CD14-positive monocyte (primary cell): ENCODE measurements around the gene LRRFIP1. TPM values are rescaled to one million over a fixed set of nuclear protein-coding genes. Genes with fewer than 3 reads are reported as not detected.

Experiments used
- DNase-seq, 3 donors: peaks; one replicate each; pipeline ENCODE4 v3.0.0-alpha.2; 2011 to 2022
- H2AFZ ChIP-seq: 2 replicates; pipeline ENCODE4 v1.6.0; 2012; ENCODE audit warnings: mild to moderate bottlenecking, low read depth, low read length, inconsistent platforms; ENCODE audit not compliant: insufficient read depth, poor library complexity, severe bottlenecking
- H3K27ac ChIP-seq, 2 donors: 1 replicate in 1 of 2; 2 replicates in 1 of 2; pipeline ENCODE4 v1.5.1; 2012 to 2013; ENCODE audit warnings: low read length in 2 of 2, control low read depth in 1 of 2, inconsistent platforms in 1 of 2, low read depth in 1 of 2, mild to moderate bottlenecking in 1 of 2
- H3K27me3 ChIP-seq, 2 donors: one replicate each; pipeline versions ENCODE4 v1.6.0 to v1.6.1; 2011 to 2013; ENCODE audit warnings: low read length in 2 of 2; ENCODE audit not compliant: control insufficient read depth in 2 of 2, insufficient read depth in 2 of 2
- H3K36me3 ChIP-seq, 2 donors: replicated peaks in 1 of 2; 1 replicate in 1 of 2; 2 replicates in 1 of 2; pipeline versions ENCODE4 v1.5.1 to v1.6.1; 2012 to 2013; ENCODE audit warnings: low read length in 2 of 2, control low read depth in 1 of 2, inconsistent platforms in 1 of 2, mild to moderate bottlenecking in 1 of 2; ENCODE audit not compliant: insufficient read depth in 2 of 2, control insufficient read depth in 1 of 2
- H3K4me1 ChIP-seq, 2 donors: 1 replicate in 1 of 2; 2 replicates in 1 of 2; pipeline versions ENCODE4 v1.5.1 to v1.6.1; 2012 to 2013; ENCODE audit warnings: low read length in 2 of 2, control low read depth in 1 of 2, inconsistent platforms in 1 of 2, mild to moderate bottlenecking in 1 of 2, moderate library complexity in 1 of 2; ENCODE audit not compliant: insufficient read depth in 2 of 2, control insufficient read depth in 1 of 2
- H3K4me2 ChIP-seq: replicated peaks from 2 replicates; pipeline ENCODE3; 2012; ENCODE audit warnings: low read length, moderate library complexity, mild to moderate bottlenecking; ENCODE audit not compliant: poor library complexity, severe bottlenecking; ENCODE audit errors: extremely low read depth
- H3K4me3 ChIP-seq, 3 experiments: fragments of 200-600 bp in 1 of 3; sonication (generic) in 1 of 3; replicated peaks in 1 of 3; 1 replicate in 2 of 3; 2 replicates in 1 of 3; pipeline ENCODE4 v1.5.1; 2011 to 2013; ENCODE audit warnings: low read length in 3 of 3, mild to moderate bottlenecking in 3 of 3, control low read depth in 2 of 3, low read depth in 2 of 3, inconsistent platforms in 1 of 3, moderate library complexity in 1 of 3
- H3K79me2 ChIP-seq: 2 replicates; pipeline ENCODE4 v1.6.0; 2012; ENCODE audit warnings: mild to moderate bottlenecking, control low read depth, inconsistent platforms, low read length, moderate library complexity; ENCODE audit not compliant: insufficient read depth
- H3K9ac ChIP-seq: 2 replicates; pipeline ENCODE4 v1.6.0; 2017; ENCODE audit warnings: low read length, mild to moderate bottlenecking; ENCODE audit not compliant: insufficient read depth, poor library complexity, severe bottlenecking
- H3K9me3 ChIP-seq, 2 donors: replicated peaks in 1 of 2; 1 replicate in 1 of 2; 2 replicates in 1 of 2; pipeline versions ENCODE4 v1.5.1 to v1.6.1; 2012 to 2013; ENCODE audit warnings: low read length in 2 of 2, control low read depth in 1 of 2; ENCODE audit not compliant: control insufficient read depth in 1 of 2, insufficient read depth in 1 of 2
- H4K20me1 ChIP-seq: 2 replicates; pipeline ENCODE4 v1.6.0; 2012; ENCODE audit warnings: mild to moderate bottlenecking, low read length, control low read depth, moderate library complexity; ENCODE audit not compliant: insufficient read depth
- H3K27ac Mint-ChIP-seq, 7 donors: one replicate each; pipeline ENCODE4 v1.8.0; 2020; ENCODE audit warnings: mild to moderate bottlenecking in 7 of 7, mixed read lengths in 7 of 7, moderate library complexity in 6 of 7, inconsistent platforms in 2 of 7
- H3K27me3 Mint-ChIP-seq, 3 donors: one replicate each; pipeline ENCODE4 v1.8.0; 2021 to 2022; ENCODE audit warnings: low read depth in 3 of 3, mild to moderate bottlenecking in 3 of 3, mixed read lengths in 3 of 3, moderate library complexity in 3 of 3, inconsistent platforms in 1 of 3
- H3K36me3 Mint-ChIP-seq, 2 donors: one replicate each; pipeline ENCODE4 v1.8.0; 2020; ENCODE audit warnings: mixed read lengths in 2 of 2, inconsistent platforms in 1 of 2, mild to moderate bottlenecking in 1 of 2
- H3K4me1 Mint-ChIP-seq: one replicate; pipeline ENCODE4 v1.8.0; 2020; ENCODE audit warnings: mild to moderate bottlenecking, mixed read lengths
- H3K4me3 Mint-ChIP-seq, 2 donors: one replicate each; pipeline ENCODE4 v1.8.0; 2020; ENCODE audit warnings: mild to moderate bottlenecking in 2 of 2, mixed read lengths in 2 of 2, moderate library complexity in 1 of 2
- H3K9me3 Mint-ChIP-seq, 7 donors: one replicate each; pipeline ENCODE4 v1.8.0; 2020 to 2022; ENCODE audit warnings: mixed read lengths in 7 of 7, mild to moderate bottlenecking in 6 of 7, moderate library complexity in 6 of 7, inconsistent platforms in 2 of 7
- WGBS: methylation state at CpG from one replicate; pipeline ENCODE4 v1.1.5; 2013; ENCODE audit warnings: missing lambda C conversion rate; ENCODE audit not compliant: insufficient coverage; 5-methylcytosine and 5-hydroxymethylcytosine counted together
- intact Hi-C, 2 donors: fragments of 100-400 bp; cut with micrococcal nuclease; formaldehyde crosslinking; loops; one replicate each; pipeline versions ENCODE4 v1.15.0 to v1.15.1; 2023
- polyA plus RNA-seq, 3 donors: library from polyadenylated mRNA; depleted of rRNA in 1 of 3; unstranded in 2 of 3; stranded (reverse) in 1 of 3; fragments of 300-500 nt in 2 of 3; fragments of >200 nt in 1 of 3; fragmentation: Illumina TruSeq in 2 of 3; gene quantifications; 1 replicate in 2 of 3; 2 replicates in 1 of 3; pipeline ENCODE4 v1.2.3, GENCODE V29; 2012 to 2021
- TF ChIP-seq, protein P1 (sequence below): fragments of 200-600 bp; IDR thresholded peaks from one replicate; pipeline ENCODE4 v1.8.0; 2022; ENCODE audit warnings: antibody characterized with exemption, mild to moderate bottlenecking

The LRRFIP1 gene
- polyA plus RNA-seq, 3 donors, result 67.3 to 148 (median 98.3) TPM

DNA sequence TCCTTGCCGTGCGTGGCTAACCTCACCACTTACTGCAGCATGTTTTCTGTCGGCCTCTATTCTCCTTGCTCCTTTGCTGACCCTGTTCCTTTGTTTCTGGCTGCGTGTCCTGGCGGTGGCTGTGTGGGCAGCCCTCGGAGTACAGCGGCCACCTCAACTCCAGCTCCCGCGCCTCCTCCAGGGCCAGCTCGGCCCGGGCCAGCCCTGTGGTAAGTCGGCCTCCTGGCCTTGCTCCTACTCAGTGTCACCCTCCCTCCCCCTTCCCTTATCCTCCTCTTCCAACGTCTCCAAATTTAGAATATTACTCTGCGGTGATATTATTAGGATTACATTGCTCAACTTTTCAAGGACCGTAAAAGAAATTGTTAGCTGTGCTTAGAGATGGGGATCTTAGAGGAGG, 111.7 kb downstream of the LRRFIP1 start:
- Mint-ChIP-seq H3K4me1 (peaks cover 56% of the 10 kb centered on the region), H3K36me3 (peaks cover 59 to 76% of the 10 kb centered on the region in 2 donors), H3K27ac (peak overlapping the region in 3 of 7 donors; percentile 30 to 84 (median 34)), H3K9me3 (no peaks in the 10 kb centered on the region), H3K27me3 (no peaks in the 10 kb centered on the region), H3K4me3 (no peak overlapping the region)
- H4K20me1 ChIP-seq, result peaks cover 100% of the 10 kb centered on the region
- H3K4me1 ChIP-seq, result peaks cover 9 to 25% of the 10 kb centered on the region in 2 donors
- no peak overlapping the region for H2AFZ ChIP-seq
- H3K79me2 ChIP-seq, result peaks cover 100% of the 10 kb centered on the region
- intact Hi-C loops, result no loop called here
- H3K9me3 ChIP-seq, result no peaks in the 10 kb centered on the region
- 96% methylated on average over 12 of the region's 15 CpGs for WGBS
- DNase-seq, result no peak
- TF ChIP-seq, protein P1, sequence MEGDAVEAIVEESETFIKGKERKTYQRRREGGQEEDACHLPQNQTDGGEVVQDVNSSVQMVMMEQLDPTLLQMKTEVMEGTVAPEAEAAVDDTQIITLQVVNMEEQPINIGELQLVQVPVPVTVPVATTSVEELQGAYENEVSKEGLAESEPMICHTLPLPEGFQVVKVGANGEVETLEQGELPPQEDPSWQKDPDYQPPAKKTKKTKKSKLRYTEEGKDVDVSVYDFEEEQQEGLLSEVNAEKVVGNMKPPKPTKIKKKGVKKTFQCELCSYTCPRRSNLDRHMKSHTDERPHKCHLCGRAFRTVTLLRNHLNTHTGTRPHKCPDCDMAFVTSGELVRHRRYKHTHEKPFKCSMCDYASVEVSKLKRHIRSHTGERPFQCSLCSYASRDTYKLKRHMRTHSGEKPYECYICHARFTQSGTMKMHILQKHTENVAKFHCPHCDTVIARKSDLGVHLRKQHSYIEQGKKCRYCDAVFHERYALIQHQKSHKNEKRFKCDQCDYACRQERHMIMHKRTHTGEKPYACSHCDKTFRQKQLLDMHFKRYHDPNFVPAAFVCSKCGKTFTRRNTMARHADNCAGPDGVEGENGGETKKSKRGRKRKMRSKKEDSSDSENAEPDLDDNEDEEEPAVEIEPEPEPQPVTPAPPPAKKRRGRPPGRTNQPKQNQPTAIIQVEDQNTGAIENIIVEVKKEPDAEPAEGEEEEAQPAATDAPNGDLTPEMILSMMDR, result no peak
- H3K4me2 ChIP-seq, result no peak overlapping the region
- no peaks in the 10 kb centered on the region for H3K27me3 ChIP-seq
- no peak overlapping the region for H3K27ac ChIP-seq
- H3K9ac ChIP-seq, result no peak overlapping the region
- peaks cover 39 to 87% of the 10 kb centered on the region in 2 donors for H3K36me3 ChIP-seq
- H3K4me3 ChIP-seq, result no peak overlapping the region

DNA sequence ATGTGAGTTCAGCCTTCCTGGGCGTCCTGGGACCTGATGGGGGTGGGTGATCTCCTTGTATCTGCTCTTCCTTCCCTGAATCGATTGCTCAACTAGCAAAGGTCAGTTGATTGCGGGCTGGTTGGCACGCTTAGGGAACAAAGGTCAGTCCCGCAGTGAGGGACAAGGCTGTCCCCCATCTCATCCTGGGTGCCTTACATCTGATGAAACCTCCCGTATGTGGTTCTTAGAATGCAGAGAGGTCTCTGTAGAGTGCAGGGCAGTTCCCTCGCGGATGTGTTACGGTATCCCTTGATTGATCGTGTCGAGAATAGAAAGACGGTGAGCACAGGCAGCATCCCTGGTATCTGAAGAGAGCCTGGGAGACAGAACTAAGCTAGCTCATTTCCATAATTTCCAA, 114.8 kb downstream of the LRRFIP1 start:
- peaks cover 9 to 18% of the 10 kb centered on the region in 2 donors for H3K4me1 ChIP-seq
- H2AFZ ChIP-seq, result no peak overlapping the region
- DNase-seq, result no peak
- Mint-ChIP-seq H3K4me1 (peaks cover 49% of the 10 kb centered on the region), H3K9me3 (no peaks in the 10 kb centered on the region), H3K27me3 (no peaks in the 10 kb centered on the region), H3K4me3 (no peak overlapping the region), H3K36me3 (peaks cover 47 to 71% of the 10 kb centered on the region in 2 donors), H3K27ac (peak overlapping the region in 6 of 7 donors; percentile 23 to 92 (median 64))
- peak overlapping the region in 1 of 2 donors; percentile 53 for H3K27ac ChIP-seq
- H3K27me3 ChIP-seq, result no peaks in the 10 kb centered on the region
- no peak overlapping the region for H3K4me3 ChIP-seq
- intact Hi-C loops, result loop anchor here (5.0 kb wide), 2 partner anchors 70 to 160 kb away; no protein-coding TSS in a partner anchor
- 74% methylated on average over 10 of the region's 12 CpGs for WGBS
- no peaks in the 10 kb centered on the region for H3K9me3 ChIP-seq
- H3K9ac ChIP-seq, result no peak overlapping the region
- TF ChIP-seq, protein P1, result no peak
- peaks cover 30 to 73% of the 10 kb centered on the region in 2 donors for H3K36me3 ChIP-seq
- H4K20me1 ChIP-seq, result peaks cover 100% of the 10 kb centered on the region
- peaks cover 100% of the 10 kb centered on the region for H3K79me2 ChIP-seq
- no peak overlapping the region for H3K4me2 ChIP-seq
